K562 (cell line): ENCODE results near the gene COPG2. TPM values are rescaled to one million over a fixed set of nuclear protein-coding genes. Genes with fewer than 3 reads are reported as not detected.

Experiments used
- ATF4 ChIP-seq: fragments of 450-650 bp; formaldehyde crosslinking; IDR thresholded peaks from 2 replicates; pipeline ENCODE4 v1.4.0; 2022; ENCODE audit warnings: mild to moderate bottlenecking, moderate library complexity
- ERF ChIP-seq: fragments of 450-650 bp; formaldehyde crosslinking; IDR thresholded peaks from 2 replicates; pipeline ENCODE4 v1.4.0; 2020; ENCODE audit warnings: mild to moderate bottlenecking, mixed read lengths
- FOXA3 ChIP-seq, 2 experiments: fragments of 450-650 bp in 1 of 2; sonication (generic) in 1 of 2; formaldehyde crosslinking; IDR thresholded peaks in 1 of 2; conservative IDR thresholded peaks in 1 of 2; 2 replicates each; pipeline versions ENCODE4 v1.4.0 to v1.8.0; 2020 to 2022; ENCODE audit warnings: mild to moderate bottlenecking in 2 of 2, missing genetic modification reagents in 1 of 2
- FOXJ2 ChIP-seq: fragments of 200-800 bp; sonication (Bioruptor generic); IDR thresholded peaks from 2 replicates; pipeline ENCODE4 v1.6.1; 2016; ENCODE audit warnings: missing genetic modification characterization, missing compliant biosample characterization
- FOXK2 ChIP-seq, 2 experiments: fragments of 450-650 bp; IDR thresholded peaks in 1 of 2; conservative IDR thresholded peaks in 1 of 2; 2 replicates each; pipeline ENCODE4 v1.6.1; 2016; ENCODE audit warnings: low read depth in 2 of 2, mild to moderate bottlenecking in 1 of 2
- FOXM1 ChIP-seq, 2 experiments: fragments of 450-650 bp in 1 of 2; sonication (generic) in 1 of 2; formaldehyde crosslinking in 1 of 2; IDR thresholded peaks; 2 replicates each; pipeline versions ENCODE4 v1.6.1 to v1.9.0; 2017 to 2022; ENCODE audit warnings: low read depth in 2 of 2, mild to moderate bottlenecking in 2 of 2, missing genetic modification reagents in 1 of 2, moderate library complexity in 1 of 2
- HDAC1 ChIP-seq, 2 experiments: fragments of 450-650 bp; IDR thresholded peaks; 2 replicates each; pipeline ENCODE4 v1.6.1; 2016 to 2017; ENCODE audit warnings: inconsistent platforms in 1 of 2, mild to moderate bottlenecking in 1 of 2, moderate library complexity in 1 of 2
- HIVEP1 ChIP-seq: fragments of 250-450 bp; sonication (Bioruptor Pico); IDR thresholded peaks from 2 replicates; pipeline ENCODE4 v1.4.0; 2020; ENCODE audit warnings: mild to moderate bottlenecking
- HOMEZ ChIP-seq: fragments of 250-450 bp; sonication (Bioruptor Pico); IDR thresholded peaks from 2 replicates; pipeline ENCODE4 v1.4.0; 2020; ENCODE audit warnings: mild to moderate bottlenecking, moderate library complexity
- ILK ChIP-seq: fragments of 450-650 bp; IDR thresholded peaks from 2 replicates; pipeline ENCODE4 v1.6.1; 2016; ENCODE audit warnings: missing genetic modification characterization, low read depth, mild to moderate bottlenecking, missing compliant biosample characterization, moderate library complexity, borderline replicate concordance
- SAP30 ChIP-seq: fragments of 200-600 bp; sonication (generic); IDR thresholded peaks from 2 replicates; pipeline ENCODE4 v1.6.1; 2012; ENCODE audit warnings: borderline replicate concordance, low read depth, mild to moderate bottlenecking, moderate library complexity, low read length, control low read depth, inconsistent platforms; ENCODE audit not compliant: insufficient read depth, poor library complexity, severe bottlenecking
- SPI1 ChIP-seq: IDR thresholded peaks from 2 replicates; pipeline ENCODE4 v1.6.1; 2011; ENCODE audit warnings: low read depth, low read length, control low read depth, borderline replicate concordance
- SRF ChIP-seq, 2 experiments: fragments of 250-450, 450-650 bp in 1 of 2; sonication (Bioruptor Pico) in 1 of 2; sonication (generic) in 1 of 2; formaldehyde crosslinking; IDR thresholded peaks; 2 replicates each; pipeline versions ENCODE4 v1.5.0 to v1.5.1; 2020 to 2022; ENCODE audit warnings: mild to moderate bottlenecking in 1 of 2, missing genetic modification reagents in 1 of 2
- THRB ChIP-seq: fragments of 450-650 bp; formaldehyde crosslinking; conservative IDR thresholded peaks from 2 replicates; pipeline ENCODE4 v1.4.0; 2022; ENCODE audit warnings: mild to moderate bottlenecking, missing genetic modification characterization
- ZFX ChIP-seq: sonication (generic); formaldehyde crosslinking; IDR thresholded peaks from 2 replicates; pipeline ENCODE4 v1.8.0; 2022; ENCODE audit warnings: mild to moderate bottlenecking, missing genetic modification reagents, moderate library complexity
- ZNF134 ChIP-seq: fragments of 250-450 bp; sonication (Bioruptor Pico); conservative IDR thresholded peaks from 2 replicates; pipeline ENCODE4 v1.4.0; 2020
- ZNF384 ChIP-seq: IDR thresholded peaks from 2 replicates; pipeline ENCODE4 v1.6.1; 2012; ENCODE audit warnings: low read depth, low read length, improper control_type of control experiment
- ZNF583 ChIP-seq: fragments of 250-450 bp; sonication (Bioruptor Pico); IDR thresholded peaks from 2 replicates; pipeline ENCODE4 v1.4.0; 2020
- ZNF668 ChIP-seq: fragments of 250-450 bp; sonication (Bioruptor Pico); IDR thresholded peaks from 2 replicates; pipeline ENCODE4 v1.8.0; 2022; ENCODE audit warnings: mild to moderate bottlenecking, inconsistent platforms
- polyA plus RNA-seq, 8 experiments: library from polyadenylated mRNA; depleted of rRNA in 4 of 8; stranded (reverse) in 5 of 8; unstranded in 3 of 8; fragments of >200 nt; fragmentation: Nextera tagmentation in 2 of 8; fragmentation: Illumina TruSeq in 1 of 8; extraction: Ambion mirVana in 2 of 8; extraction: Trizol in 1 of 8; gene quantifications; 2 replicates each; pipeline versions ENCODE4 v1.2.1 to v1.2.3, GENCODE V29; 2011 to 2014; ENCODE audit warnings: inconsistent platforms in 1 of 8, missing spikeins in 1 of 8
- total RNA-seq, 7 experiments: library from RNA; depleted of rRNA in 6 of 7; stranded (reverse); fragments of >200 nt in 6 of 7; fragmentation: Illumina TruSeq in 2 of 7; extraction: Trizol in 2 of 7; gene quantifications; 2 replicates each; pipeline versions ENCODE4 v1.2.1 to v1.2.3, GENCODE V29; 2011 to 2021; ENCODE audit warnings: low replicate concordance in 1 of 7

COPG2 gene
- total and polyA plus RNA-seq, 9 of the 15 experiments (the other 6 are each of a cell fraction or from before 2014, with no cell fraction given), result 6.6 to 104 (median 32.5) TPM

- TF ChIP-seq HIVEP1 (CRISPR knock-in tag) (0 out of 2 replicates have a peak, but pooled peaks have one; percentile 7), ZNF583 (CRISPR knock-in tag) (0 out of 2 replicates have a peak, but pooled peaks have one; percentile 8), ZNF134 (CRISPR knock-in tag) (0 out of 2 replicates have a peak, but pooled peaks have one; percentile 1), THRB (CRISPR knock-in tag) (no peak), ZNF668 (CRISPR knock-in tag) (0 out of 2 replicates have a peak, but pooled peaks have one; percentile 22), HDAC1 (IDR thresholded peaks at IDR 0.05) (no peak), FOXJ2 (tag) (no peak), ATF4 (CRISPR knock-in tag) (no peak), FOXA3 (CRISPR knock-in tag; conservative IDR thresholded peaks at IDR 0.05 in 1 of 2, IDR thresholded peaks at IDR 0.05 in 1 of 2) (0 out of 4 replicates have a peak, but pooled peaks of 1 of the 2 experiments have one; percentile 6), ZFX (CRISPR knock-in tag) (peak; percentile 5; the same call in 1 of the 2 replicates), SRF (CRISPR knock-in tag; IDR thresholded peaks at IDR 0.05) (peak in 1 of 2 experiments; percentile 5; a peak in 1 of 4 replicates), HOMEZ (CRISPR knock-in tag) (peak; percentile 35; the same call in 1 of the 2 replicates), ILK (no peak), FOXM1 (IDR thresholded peaks at IDR 0.05; ENCODE audit: low read depth) (no peak), FOXM1 (CRISPR knock-in tag; IDR thresholded peaks at IDR 0.05; ENCODE audit: low read depth) (0 out of 2 replicates have a peak, but pooled peaks have one; percentile 25), ERF (CRISPR knock-in tag) (0 out of 2 replicates have a peak, but pooled peaks have one; percentile 2), SAP30 (peak; percentile 42), FOXK2 (conservative IDR thresholded peaks at IDR 0.05 in 1 of 2, IDR thresholded peaks at IDR 0.05 in 1 of 2; ENCODE audit: low read depth in 2 of 2) (no peak), ZNF384 (no peak), SPI1 (0 out of 2 replicates have a peak, but pooled peaks have one; percentile 28)
Observed at GRCh38 chr7:130669085-130669700, 645 bp upstream of the COPG2 start (continued).
